Measurements from ENCODE around the gene NUP50.
"Not testable (repeated sequence)": the region's sequence is repeated elsewhere in the genome, so short reads cannot be mapped to it uniquely, and the experiment has no call there.

Gene NUP50

GRCh38 chr22:45162531-45162930 is 1.2 kb upstream of the NUP50 start:
- no peak for DNase-seq

DNA sequence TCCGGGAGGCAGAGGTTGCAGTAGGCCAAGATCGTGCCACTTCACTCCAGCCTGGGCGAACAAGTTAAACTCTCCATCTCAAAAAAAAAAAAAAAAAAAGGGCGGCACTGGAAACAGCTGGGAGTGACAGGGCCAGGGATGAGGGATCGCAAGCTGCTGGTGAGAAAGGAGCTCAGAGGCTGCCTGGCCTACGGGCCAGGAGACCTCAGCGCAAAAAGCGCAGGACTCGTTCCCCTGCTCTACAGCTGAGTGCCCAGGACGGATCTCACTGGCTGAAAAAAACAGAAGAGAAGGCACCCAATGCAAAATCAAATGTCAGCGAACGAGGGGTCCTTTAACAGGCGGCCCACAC is 650 bp upstream of the NUP50 start:
- no peak for DNase-seq

DNA sequence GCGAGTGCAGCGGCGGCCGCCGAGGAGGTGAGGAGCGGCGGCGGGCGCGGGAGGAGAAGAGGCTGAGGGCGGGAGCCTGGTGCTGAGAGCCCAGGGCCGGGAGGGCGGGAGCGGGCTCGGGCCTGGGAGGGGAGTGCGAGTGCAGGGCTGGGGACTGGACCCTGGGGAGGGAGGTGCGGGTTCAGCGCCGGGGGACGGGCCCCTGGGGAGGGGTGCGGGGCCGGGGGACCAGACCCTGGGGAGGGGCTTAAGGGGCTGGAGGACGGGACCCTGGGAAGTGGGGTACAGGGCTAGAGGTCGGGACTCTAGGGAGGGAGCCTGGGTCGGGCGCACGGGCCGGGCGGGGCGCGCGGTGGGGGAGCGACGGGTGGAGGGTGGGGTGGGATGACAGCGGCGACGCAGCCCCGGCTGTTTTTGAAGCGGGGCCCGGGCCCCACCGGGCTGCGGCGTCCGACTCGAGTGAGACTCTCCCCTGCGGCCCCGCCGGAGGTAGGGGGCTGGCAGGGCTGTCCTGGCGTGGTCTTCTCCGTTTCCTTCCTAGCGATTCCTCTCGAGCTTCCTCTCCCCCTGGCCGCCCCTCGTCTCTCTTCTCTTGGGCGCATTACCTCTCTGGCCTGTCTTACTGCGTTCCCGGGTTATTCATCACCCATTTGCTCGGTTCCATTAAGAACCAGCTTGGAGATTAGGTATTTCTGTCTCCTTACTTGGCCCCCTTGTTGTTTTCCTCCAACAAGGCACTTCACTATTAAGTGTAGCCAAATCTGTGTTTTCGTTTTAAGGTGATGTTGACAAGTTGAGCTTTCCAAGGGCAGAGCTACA is 754 bp downstream of the NUP50 start:
- DNase-seq: peak in 1 of 2 donors; percentile 34

GRCh38 chr22:45166932-45167331 is 3.2 kb downstream of the NUP50 start:
- DNase-seq: no peak

GRCh38 chr22:45169591-45170466 is 6.1 kb downstream of the NUP50 start:
- DNase-seq: no peak

DNA sequence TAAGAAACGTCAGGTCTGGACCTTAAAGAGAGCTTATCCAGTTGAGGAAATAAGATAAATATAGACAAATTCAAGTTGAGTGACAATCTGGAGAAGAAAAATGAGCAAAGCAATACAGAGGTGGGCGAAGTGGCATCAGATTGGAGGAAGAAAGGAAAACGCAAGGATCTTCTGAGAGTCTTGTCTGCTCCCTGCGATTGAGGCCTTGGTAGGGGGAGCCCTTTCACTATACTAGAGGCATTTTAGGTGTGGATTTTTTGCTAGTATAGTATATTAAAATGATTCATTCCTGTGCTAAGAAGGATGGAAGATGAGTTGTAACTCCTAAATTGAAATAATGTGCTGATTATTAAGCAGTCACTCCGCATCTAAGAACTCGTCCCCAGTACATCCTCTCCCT is 8.1 kb downstream of the NUP50 start:
- DNase-seq: no peak

GRCh38 chr22:45172881-45173585 is 9.3 kb downstream of the NUP50 start:
- DNase-seq: no peak

DNA sequence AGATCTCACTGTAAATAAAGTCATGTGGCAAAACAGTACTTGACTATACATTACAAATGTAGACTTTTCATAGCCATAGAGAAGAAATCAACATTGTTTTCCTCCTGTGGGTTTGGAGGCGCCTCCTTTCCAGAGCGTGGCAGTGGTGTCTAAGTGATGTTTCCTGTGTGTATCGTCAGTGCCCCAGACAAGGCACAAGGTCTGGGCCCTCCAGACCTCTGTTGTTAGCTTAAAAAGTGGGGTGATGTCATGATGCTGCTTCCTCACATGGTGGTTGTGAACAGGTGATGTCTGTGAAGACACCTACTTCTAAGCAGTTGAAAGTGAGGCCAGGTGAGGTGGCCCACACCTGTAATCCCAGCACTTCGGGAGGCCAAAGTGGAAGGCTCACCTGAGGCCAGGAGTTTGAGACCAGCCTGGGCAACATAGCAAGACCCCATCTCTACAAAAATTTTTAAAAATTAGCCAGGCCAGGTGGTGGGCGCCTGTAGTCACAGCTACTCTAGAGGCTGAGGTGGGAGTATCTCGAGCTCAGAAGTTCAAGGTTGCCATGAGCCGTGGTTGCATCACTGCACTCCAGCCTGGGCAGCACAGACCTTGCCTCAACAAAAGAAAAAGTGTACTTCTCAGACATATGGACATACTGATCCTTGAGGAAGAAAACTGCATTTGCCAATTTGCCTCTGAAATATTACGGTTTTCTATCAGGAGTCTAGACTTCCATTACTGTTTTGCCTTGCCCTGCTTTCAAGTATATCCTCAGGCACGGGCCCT is 15.7 kb downstream of the NUP50 start:
- no peak for DNase-seq

DNA sequence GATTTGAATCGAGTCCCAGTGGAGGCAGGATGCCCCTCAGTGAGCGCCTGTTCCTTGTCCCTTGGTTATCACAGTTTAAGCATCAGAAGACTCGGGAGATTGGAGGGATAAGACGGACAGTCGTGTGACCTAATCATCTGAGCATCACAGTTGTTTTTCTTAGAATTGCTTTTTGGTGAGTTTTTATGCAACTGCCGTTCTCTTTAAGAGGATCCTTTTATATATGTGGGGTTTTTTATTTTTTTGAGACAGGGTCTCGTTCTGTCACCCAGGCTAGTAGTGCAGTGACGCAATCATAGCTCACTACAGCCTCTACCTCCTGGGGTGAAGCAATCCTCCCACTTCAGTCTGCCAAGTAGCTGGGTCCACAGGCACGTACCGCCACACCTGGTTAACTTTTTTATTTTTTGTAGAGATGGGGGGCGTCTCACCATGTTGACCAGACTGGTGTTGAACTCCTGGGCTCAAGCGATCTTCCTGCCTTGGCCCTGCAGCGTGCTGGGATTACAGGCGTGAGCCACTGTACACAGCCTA is 16.5 kb downstream of the NUP50 start:
- DNase-seq: no peak

DNA sequence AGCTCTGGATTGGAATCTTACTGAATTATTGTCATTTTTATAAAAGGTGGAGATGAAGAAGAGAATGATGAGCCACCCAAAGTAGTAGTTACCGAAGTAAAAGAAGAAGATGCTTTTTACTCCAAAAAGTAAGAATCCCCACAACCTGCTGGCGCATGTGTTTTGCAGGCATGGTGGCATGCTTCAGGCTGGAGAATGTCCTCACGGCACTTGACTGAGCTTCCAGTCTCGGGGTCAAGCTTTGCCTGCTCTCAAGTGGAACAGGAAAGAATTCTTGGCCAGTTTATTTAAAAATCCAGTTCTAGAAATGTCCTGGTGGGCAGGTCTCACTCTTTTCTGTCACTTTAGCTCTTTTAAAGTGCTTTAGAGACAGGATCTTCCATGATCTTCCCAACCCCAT is 17.5 kb downstream of the NUP50 start:
- DNase-seq: no peak

DNA sequence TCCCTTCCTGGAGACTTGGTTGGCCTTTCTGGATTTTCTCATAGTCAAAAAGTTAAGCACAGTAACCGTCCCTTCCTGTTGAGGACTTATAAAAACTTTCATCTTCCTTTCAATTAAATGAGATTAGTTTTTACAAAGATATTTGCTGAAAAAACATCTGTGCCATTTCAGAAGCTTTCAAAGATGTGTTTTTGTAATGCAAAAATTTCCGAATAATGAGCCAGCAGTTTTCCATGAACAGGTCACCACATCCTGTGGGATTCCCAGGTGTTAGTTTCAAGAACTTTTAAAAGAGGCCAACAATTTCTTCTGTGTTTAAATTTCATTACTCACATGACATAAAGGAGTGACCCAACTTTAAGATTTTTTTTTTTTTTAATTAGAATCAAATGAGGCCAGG is 18.0 kb downstream of the NUP50 start:
- DNase-seq: no peak

GRCh38 chr22:45183974-45184373 is 20.2 kb downstream of the NUP50 start:
- DNase-seq: no peak

DNA sequence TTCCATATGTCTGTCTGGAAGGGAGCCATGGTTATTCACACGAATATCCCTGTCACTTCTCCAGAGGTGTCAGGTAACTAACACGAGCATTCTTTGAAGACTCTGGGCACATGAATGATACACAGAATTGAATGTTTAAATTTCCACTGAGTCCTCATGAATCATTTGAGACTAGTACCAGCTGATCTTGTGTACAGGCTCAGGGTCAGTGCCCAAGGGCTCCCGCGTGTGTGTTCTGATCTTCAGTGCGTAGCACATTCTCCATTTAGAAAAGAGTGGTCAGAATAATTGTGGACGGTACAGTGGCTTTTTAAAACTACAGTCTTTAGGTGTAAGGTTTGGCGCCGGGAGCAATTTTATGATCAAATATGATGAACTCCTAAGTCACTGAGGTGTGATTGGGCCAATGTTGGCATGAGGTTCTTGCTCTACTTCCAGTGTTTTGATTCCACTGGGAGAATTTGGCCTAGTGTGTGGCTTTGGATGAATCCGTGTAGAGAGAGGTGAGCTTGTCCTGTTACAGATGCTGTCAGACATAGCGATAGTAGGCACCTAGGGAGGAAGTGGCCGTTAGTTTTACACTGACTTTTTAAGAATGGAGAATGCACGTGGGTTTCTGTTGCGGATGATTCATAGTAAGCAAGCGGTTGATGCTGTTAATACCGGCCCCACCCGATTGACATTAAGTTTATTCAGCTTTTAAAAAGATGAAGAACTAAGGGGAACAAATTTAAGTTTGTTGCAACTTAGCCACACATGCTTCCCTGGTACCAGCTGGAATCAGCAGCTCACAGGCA is 22.2 kb downstream of the NUP50 start:
- DNase-seq: no peak

- no peak for DNase-seq
Measured at GRCh38 chr22:45187891-45188290, 24.2 kb downstream of the NUP50 start.

GRCh38 chr22:45188779-45189178 is 25.1 kb downstream of the NUP50 start:
- DNase-seq: no peak

GRCh38 chr22:45190202-45190872 is 26.6 kb downstream of the NUP50 start:
- no peak for DNase-seq

GRCh38 chr22:45191746-45192145 is 28.0 kb downstream of the NUP50 start:
- DNase-seq: not testable (repeated sequence)

- no peak for DNase-seq
Measured at GRCh38 chr22:45192701-45193187, 29.0 kb downstream of the NUP50 start.

DNA sequence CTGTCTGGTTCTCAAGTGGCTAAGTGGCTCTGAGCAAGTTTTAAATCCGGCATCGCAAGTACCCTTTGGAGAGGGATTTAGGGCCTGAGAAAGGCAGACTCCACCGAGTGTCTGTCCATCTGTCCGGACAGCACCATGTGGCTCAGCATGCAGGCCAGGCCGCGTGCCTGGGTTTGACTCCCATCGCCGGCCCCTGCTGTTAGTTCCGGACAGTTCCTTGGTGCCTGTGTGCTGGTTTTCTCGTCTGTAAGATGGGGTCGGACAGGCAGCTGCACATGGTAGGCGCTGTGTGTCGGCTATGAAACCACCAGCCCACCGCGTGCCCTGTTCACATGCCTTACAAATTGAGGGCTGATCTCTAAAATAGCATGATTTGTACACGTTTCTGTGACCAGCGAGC is 31.0 kb downstream of the NUP50 start:
- DNase-seq: no peak

- no peak for DNase-seq
Measured at GRCh38 chr22:45195616-45196015, 31.9 kb downstream of the NUP50 start.

GRCh38 chr22:45196308-45196707 is 32.6 kb downstream of the NUP50 start:
- no peak for DNase-seq
